GM19328 (cell line): ENCODE measurements around the gene RBM33.

ENCODE experiments used
- ATAC-seq: cut with Tn5 transposase; IDR thresholded peaks from one replicate; pipeline ENCODE4 v1.9.1; 2021; ENCODE audit warnings: mild to moderate bottlenecking, moderate library complexity; ENCODE audit not compliant: unreplicated experiment

RBM33 gene

DNA sequence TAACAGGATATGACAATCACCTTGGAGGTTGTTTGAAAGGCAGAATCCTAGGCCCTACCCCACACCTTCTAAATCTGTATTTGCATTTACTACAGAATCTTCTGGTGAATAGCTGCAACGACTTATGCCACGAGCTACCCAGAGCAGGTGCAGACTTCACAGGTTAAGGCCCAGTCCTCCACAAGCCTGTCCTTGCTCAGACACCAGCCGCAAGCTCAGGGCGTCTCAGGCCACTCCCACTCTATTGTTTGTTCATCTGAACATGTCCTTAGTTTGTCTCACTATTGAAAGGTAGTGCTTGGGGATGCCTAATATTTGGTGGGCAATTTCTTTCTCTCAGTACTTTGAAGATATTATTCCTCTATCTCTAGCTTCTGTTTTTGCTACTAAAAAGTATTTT is 18.9 kb upstream of the RBM33 start:
- no peak for ATAC-seq

GRCh38 chr7:155629171-155629570 is 15.3 kb upstream of the RBM33 start:
- ATAC-seq, result no peak

GRCh38 chr7:155631155-155631554 is 13.3 kb upstream of the RBM33 start:
- ATAC-seq, result no peak

DNA sequence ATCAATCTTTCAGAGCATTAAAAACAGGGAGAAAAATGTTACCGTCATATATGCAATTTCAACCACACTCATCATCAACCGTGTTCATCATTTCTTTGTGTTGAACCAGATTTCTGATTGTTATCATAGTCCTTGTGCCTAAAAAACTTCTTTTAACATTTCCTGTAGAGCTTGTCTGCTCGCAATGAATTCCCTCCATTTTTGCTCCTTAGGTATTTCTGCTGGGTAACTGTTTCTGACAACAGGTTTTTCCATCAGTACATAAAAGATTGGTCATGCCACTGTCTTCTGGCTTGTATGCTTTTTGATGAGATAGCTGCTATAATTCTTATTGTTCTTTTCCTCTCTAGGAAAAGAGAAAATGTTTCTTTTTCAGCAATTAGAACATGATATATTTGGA is 8.6 kb upstream of the RBM33 start:
- ATAC-seq, result no peak

DNA sequence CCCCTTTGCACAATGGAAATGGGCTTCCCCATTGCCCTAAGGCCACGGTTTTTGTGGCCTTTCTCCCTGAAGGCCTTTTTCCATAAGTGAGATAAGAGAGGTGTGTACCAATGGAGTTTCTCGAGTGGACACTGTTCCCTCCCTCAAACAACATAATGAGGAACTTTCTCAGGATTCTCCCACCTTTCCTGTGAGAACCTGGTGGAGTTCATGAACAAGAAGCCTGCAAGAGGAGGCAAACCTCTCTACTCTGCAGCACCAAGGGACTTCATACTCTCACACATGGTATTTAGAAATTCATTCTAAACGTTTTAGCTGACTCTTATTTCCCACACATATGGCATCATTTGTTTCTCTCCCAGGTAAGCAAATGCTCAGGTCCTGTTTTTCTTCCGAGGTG is 7.3 kb upstream of the RBM33 start:
- no peak for ATAC-seq

- ATAC-seq, result no peak
Observed at GRCh38 chr7:155638366-155638765, 6.1 kb upstream of the RBM33 start.

DNA sequence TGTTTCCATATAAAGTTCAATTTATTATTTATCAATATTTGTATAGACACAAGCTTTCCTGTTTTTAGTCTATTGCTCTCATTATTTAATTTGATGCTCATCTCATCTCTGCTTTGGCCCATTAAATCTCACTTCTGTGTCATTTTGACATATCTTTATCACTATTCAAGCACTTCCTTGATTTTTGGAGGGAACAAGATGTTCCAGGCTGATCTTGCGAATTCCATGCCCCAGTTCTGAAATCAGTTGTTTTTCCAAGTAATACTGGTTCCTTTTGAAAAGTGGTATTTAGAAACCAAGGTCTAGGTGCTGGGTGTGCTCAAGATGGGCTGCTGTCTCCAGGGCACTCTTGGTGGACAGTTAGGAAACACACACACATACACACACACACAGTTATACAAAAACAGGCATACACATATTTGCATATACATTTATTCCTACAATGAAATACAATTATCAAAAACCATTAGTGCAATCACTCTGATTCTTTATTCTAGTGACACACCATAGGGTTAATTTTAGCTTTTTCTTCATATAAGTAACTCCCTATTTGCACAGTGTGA is 4.4 kb upstream of the RBM33 start:
- no peak for ATAC-seq

- ATAC-seq, result no peak
Observed at GRCh38 chr7:155640629-155641028, 3.8 kb upstream of the RBM33 start.

- peak; percentile 10 for ATAC-seq
Observed at GRCh38 chr7:155643804-155644177, 670 bp upstream of the RBM33 start.

GRCh38 chr7:155644971-155645509 is 579 bp downstream of the RBM33 start:
- no peak for ATAC-seq

DNA sequence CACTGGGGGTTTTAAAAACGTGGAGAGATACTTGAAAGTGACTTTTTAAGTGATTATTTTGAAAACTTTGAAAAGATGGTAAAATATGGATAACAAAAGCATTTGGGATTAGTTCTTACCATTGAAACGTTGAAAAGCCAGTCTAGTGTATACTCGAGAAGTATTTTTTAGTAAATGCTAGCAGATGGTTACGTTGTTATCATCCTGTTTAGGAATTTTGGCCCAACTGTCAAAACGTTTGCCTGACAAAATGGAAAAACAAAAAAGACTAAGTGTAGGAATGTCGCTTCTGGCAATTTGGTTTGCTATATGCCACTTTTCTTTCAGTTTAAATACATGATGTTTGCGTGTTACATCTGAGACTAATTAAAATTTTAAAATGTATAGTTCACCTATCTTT is 1.2 kb downstream of the RBM33 start:
- no peak for ATAC-seq

DNA sequence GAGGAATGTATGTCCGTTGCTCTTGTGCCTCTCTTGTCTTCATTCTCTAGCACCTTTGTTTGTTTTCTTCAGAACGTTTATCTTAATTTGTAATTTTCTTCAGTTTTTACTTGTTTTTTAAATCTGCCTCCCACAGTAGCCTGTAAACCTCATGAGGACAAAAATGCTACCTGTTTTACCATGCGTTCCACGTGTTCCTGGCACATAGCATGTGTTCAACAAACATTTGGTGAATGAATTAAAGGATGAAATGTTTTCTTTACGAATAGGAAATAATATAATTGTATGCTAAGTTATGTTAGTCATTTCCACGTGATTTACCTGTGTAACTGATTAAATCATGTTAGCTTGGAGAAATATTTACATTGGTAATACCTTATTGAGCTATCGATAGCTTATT is 2.2 kb downstream of the RBM33 start:
- ATAC-seq, result no peak

GRCh38 chr7:155647302-155647701 is 2.8 kb downstream of the RBM33 start:
- ATAC-seq, result no peak

- ATAC-seq, result no peak
Observed at GRCh38 chr7:155647734-155648133, 3.3 kb downstream of the RBM33 start.

GRCh38 chr7:155648752-155649339 is 4.4 kb downstream of the RBM33 start:
- no peak for ATAC-seq

DNA sequence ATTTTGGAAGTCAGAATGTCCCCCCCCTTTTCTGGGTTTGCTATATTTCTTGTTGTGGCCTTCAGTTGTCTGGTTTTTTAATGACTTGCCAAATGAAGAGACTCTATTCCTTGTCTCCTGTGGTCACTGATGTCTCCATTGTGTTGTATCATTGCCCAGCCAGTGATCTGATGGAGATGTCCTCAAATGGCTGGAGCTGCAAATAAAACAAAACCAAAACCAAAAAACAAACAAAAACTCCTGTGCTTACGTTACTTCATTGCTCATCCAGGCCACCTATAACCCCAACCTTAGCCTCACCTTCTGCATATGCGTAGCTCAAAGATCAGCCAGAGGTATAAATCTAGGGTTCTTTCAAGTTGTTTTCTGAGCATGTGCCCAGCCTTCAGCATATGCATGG is 5.1 kb downstream of the RBM33 start:
- no peak for ATAC-seq

DNA sequence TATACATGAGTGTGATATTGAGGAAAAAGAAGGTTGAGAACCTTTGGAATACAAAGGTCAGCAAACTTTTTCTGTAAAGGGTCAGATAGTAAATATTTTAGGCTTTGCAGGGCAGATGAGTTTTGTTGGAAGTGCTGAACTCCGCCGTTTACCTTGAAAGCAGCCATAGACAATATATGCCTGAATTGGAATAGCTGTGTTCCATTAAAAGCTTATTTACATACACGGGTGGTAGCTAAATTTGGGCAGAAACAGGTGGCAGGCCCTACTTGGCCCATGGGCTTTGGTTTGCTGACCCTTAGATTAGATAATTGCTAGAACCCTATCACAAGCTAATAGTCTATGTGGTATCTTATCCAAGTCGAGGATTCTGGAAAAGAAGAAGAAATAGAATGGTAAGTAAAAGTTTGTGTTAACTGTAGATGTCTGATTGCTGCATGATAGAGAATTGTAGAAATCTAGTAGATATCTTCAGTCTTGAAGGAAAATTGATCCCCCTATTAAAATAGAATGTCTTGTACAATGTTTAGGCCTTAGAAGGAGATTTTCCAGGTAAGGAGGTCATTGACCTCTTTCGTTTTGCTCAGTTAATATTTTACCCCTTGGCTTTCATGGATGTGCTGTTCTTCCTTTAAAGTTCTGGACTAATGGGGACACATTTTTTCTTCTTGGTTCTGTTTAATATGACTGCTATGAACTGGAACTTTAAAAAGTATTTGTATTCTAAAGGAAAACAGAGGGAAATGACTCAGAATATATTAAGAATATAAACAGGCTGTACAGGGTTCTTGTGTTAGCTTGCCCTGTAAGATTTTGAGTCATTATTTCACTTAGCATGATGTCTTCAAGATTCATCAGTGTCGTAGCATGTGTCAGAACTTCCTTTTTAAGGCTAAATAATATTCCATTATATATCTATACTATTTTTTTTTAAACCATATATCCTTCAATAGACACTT is 8.0 kb downstream of the RBM33 start:
- ATAC-seq, result no peak

GRCh38 chr7:155653803-155654202 is 9.3 kb downstream of the RBM33 start:
- no peak for ATAC-seq

DNA sequence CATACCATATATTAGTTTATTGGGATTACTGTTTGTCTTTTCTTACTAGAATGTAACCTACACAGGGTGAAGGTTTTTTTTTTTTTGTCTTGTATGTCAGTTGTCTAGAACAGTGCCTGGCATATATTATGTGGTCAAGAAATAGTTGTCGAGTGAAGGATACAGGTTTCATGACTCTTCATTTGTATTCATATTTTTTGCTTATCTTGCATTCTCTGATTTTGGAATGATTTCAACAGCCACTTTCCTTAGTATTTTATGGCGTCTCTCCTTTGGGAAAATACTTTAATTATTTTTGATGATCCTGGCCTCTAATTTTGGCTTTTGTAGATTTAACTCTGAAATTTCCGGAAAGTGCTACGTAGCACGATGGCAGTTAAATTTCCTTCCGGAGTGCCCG is 12.4 kb downstream of the RBM33 start:
- ATAC-seq, result no peak

GRCh38 chr7:155660059-155660757 is 15.7 kb downstream of the RBM33 start:
- peak; percentile 65 for ATAC-seq

DNA sequence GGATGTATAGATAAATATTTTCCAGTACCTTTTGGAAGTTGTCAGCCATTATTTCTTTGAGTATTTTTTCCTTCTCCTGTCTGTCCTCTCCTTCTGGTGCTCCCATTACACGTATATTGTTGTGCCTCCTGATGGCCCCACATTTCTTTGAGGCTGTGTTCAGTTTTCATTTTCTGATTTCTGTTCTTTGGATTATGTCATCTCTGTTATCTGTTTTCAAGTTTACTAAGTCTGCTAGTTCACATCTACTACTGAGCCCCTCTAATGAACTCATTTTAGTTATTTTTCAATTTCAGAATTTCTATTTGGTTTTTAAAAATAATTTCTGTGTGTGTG is 16.3 kb downstream of the RBM33 start:
- ATAC-seq, result peak; percentile 50
